ENCODE results near the gene ESPL1.

Gene ESPL1

DNA sequence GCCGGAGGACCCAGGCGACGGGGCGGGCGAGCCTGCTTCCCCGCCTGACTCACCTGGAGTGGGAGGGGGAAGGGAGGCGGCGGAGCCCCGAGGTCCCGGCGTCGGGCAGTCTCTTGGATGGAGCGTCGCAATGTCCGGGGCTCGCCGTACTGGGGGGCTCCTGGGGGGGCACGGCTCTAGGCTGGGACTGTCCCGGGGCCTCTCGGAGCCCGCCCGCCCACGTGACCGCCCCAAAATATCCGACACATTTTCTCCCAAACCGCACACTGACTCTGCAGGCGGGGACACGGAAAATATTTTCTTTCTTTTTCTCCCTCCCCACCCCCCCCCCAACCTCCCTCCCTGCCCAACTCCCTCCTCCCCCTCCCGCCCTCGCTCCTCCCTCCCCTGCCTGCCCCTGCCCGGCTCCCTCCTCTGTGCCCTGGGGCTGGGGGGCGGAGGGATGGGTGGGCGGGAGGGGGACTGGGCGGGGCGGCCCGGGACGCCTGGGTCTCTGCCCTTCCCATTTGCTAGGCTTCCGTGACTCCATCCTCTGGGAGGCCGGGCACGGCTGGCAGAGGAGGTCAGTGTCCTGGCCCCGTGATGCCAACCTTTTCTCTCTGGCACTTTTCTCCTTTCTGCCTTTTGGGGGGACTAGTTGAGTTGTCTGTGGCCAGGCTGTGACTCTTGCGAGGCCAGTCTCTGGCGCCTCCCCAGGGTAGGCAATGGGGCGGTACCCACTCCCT, 36.0 kb upstream of the ESPL1 start, which contains the start of gene RARG:
Gene RARG (minus strand): TSS at position 289 of the 725 bp plus-strand sequence. CDS start 4,664 bp downstream, outside the sequence.
- no peak for DNase-seq

DNA sequence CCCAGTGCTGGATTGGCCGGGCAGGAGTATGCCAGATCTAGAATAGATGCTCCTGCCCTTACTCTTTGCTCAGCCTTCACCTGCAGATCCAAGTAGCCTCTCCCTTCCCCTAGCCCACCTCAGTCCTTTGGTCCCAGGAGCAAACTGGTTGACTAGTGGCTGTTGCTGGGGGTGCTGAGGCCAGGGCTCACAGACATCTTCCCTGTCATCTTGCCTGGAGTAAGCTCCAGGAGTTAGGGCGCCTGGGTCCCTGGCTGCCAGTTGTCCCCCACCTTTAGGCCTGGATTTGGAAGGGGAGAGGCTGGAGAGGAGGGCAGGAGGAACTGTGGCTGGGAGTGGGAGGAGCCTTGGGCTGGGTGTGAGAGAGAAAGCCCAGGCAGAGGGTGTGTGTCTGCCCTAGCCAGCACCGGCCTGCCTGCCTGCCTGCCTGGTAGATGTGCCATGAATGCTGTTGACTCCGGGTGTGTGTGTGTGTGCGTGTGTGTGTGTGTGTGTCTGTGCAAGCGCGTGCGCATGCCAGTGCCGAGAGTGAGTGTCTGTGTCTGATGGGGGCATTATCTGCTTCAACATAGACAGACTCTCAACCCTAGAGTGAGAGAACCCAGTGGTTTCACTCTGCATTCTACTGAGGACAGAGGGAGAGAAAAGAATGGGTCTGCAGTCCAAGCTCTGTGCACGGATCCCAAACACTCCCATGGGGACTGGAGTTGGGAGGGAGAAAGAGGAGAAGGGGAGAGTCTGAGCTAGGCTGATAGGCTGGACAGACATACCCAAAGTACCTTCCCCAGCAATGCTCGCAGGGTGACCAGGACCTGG, 35.2 kb upstream of the ESPL1 start:
- DNase-seq, result no peak

- DNase-seq, result no peak
These were observed 34.4 kb upstream of the ESPL1 start for GRCh38 chr12:53233671-53234121.

- no peak for DNase-seq
These were observed 33.7 kb upstream of the ESPL1 start for GRCh38 chr12:53234271-53234914.

- DNase-seq, result no peak
These were observed 32.9 kb upstream of the ESPL1 start for GRCh38 chr12:53235164-53235563.

- DNase-seq, result no peak
These were observed 32.2 kb upstream of the ESPL1 start for GRCh38 chr12:53235742-53236442.

DNA sequence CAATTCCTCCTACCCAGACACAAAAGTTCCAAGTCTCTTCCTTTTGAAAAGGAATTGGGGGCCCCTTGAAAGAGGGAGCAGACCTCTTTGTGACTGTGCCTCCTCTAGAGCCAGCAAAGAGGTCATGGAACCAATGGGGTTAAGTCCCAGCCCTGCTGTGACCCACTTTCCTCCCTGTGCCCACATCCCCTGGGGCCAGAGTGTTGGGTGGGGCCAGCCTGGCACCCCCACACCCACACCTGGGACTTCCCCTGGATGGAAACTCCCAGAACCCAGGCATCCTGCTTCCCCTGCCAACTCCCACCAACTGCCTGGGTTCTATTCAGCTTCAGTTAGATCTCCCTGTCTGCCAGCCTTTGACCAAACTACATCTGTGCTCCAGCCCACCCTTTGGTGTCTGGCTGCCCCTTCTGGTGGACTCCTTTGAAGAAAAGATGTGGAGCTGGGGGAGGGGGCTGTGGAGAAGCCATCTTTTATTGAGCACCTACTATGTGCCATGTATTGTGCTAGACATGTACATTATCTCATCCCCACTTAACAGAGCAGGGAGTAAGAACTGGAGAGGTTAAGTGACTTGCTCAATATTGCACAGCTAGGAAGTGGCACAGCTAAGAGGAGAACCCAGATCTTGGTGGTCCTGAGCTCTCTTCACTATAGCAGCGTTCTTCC, 31.5 kb upstream of the ESPL1 start:
- no peak for DNase-seq

DNA sequence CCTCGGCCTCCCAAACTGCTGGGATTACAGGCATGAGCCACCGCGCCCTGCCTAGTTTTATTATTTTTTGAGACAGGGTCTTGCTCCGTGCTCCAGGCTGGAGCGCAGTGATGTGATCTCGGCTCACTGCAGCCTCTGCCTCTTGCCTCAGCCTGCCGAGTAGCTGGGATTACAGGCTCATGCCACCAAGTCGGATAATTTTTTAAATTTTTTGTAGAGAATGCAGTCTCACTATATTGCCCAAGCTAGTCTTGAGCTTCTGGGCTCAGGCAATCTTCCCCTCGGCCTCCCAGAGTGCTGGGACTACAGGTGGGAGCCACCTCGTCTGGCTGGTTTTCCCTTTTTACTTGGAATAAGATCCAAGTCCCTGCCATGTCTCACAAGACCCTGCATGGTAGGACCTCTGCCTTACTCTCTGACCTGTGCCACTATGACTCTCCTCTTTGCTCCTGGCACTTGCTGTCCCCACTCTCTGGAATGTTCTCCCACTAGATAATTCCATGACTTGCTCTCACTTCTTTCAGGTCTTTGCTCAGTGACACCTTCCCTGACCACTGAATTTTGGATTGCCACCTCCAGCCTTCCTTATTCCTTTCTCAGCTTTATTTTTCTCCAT, 28.3 kb upstream of the ESPL1 start:
- no peak for DNase-seq

DNA sequence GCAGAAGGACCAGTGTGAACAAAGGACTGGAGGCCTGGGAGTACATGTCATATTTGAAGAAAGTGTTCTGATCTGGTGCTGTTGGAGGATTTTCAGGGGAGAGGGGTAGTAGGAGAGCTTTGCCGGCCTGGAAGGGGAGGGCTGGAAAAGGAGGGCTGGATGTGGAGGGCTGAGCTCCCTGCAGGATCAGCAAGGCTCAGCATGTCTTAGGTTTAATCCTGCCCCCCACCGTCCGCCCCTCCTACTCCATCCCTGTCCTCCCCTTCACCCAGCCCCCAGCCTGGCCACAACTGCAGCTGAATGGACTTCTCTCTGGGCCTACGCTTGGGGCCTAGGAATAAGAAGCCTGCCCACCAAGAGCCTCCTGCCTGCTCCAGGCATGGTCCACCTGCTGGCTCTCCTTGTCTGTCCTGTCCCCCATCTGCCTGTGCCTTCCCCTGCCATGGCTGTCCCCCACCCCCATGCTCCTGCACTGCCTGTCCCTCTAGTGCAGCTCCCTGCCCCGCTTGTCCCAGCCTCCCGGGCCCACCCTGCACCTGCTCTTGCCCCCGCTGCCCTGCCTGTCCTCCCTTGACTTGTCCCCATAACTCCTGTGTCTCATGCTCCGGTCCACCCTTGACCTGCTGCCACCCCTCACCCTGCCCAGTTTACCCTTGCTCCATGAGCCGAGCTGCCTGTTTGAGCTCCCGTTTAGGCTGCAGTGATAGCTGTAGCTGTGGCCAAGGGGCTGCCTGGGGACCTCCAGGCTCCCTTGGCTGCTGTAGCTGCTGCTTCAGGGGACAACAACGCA, 26.3 kb upstream of the ESPL1 start:
- no peak for DNase-seq

DNA sequence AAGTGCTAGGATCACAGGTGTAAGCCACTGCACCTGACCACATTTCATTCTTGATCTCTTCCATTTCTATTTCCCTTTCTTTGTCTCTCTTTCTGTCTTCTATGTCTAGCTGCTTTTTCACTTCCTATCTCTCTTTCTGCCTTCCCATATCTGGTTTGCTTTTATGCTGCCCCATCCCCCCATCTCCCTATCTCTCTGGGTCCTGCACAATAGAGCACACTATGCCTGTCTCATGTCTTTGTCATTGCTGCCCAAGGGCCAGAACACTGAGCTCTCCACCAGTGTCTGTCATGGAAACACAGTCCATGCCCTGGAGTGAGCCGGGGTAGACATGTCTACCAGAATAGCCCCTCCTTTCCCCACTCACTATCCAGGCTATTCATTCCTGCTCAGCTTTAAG, 23.8 kb upstream of the ESPL1 start:
- DNase-seq, result no peak

DNA sequence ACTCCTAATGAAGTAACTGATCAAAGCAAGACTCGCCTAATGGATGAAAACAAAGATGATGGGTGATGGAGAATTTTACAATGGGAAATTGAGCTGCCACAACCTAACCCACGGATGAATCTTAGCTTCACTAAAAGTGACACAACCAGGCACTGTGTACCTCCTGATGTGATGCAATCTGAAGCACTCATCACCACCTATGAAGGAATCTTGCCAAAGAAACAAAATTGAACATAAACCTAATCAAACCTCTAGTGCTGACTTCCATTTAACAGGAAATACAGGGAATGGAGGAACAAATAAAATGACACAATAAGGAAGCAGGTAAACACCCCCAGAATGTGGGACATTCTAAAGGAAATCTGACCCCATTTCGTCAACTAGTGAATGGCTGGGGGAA, 22.8 kb upstream of the ESPL1 start:
- no peak for DNase-seq

DNA sequence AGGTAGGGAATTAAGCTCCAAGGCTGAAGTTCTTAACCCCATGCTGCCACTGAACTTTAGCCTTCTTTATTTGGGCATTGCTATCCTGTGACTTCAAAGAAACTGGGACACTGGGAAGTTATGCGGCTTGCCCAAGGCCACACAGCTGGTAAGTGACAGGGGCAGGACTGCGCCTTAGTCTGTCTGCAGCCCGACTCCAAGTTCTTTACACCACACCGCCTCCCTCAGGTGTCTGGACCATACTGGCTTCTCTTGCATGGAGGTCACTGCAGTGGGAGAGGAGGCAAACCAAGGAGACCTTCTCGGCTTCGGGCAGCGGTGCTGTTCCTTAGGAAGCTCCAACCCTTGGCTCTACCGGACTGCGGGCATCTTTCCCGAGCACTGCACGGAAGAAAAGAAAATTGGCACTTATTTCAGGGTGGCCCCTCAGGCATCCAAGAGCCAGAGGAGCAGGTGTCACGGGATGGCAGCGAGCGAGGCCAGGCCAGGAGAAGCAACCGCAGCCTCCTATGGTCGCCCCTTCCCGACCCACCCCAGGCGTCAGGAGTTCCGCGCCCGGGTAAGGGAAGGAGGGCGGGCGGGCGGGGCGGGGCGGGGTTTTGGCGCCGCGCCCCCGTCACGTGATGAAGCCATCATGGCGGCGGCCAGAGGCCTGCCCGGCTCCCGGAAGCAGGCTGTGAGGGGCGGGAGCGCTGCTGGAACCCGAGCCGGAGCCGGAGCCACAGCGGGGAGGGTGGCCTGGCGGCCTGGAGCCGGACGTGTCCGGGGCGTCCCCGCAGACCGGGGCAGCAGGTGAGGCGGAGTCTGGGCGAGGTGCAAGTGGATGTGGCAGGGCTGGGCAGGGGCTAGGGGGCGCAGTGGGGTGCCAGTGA, 16.4 kb upstream of the ESPL1 start:
- DNase-seq, result peak; percentile 40

DNA sequence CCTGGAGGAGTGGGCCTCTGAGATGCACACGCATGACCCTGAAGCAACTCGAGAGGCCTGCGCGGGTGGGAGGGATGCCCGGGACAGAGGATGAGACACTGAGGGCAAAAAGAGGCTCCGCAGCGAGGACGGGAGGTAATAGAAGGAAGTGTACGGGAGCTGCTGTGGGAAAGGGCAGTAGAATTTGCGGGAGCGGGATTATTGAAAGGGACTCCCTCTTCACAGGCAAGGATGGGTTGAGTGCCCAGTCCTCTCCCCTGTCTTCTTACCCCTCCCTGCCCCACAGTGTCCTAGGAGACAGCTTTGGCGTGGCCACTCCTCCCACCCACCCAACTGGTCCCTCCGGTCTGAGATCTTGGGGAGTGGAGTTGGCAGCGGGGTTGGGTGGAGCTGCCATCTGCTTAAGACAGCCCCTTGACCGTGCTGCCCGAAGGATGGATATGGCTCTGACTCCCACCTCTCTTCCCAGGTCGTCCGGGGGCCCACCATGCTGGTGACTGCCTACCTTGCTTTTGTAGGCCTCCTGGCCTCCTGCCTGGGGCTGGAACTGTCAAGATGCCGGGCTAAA, 15.7 kb upstream of the ESPL1 start:
- DNase-seq, result no peak

GRCh38 chr12:53253298-53253697, 14.8 kb upstream of the ESPL1 start:
- no peak for DNase-seq

GRCh38 chr12:53254816-53255545, 13.1 kb upstream of the ESPL1 start:
- no peak for DNase-seq

DNA sequence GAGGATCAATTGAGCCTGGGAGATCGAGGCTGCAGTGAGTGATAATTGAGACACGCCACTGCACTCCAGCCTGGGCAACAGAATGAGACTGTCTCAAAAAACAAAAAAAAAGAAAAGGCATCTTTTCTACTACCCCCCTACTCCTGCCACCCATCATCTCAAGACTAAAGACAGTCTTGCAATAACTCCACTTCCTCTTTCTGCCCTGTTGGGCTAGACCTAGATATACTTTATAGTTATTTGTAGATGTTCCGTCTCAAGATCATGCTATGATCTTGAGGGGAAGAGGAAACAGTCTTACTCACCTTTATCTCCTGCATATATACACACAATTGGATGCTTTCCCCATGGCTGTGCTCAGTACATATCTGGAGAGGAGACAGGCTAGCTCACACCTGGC, 12.1 kb upstream of the ESPL1 start:
- no peak for DNase-seq

DNA sequence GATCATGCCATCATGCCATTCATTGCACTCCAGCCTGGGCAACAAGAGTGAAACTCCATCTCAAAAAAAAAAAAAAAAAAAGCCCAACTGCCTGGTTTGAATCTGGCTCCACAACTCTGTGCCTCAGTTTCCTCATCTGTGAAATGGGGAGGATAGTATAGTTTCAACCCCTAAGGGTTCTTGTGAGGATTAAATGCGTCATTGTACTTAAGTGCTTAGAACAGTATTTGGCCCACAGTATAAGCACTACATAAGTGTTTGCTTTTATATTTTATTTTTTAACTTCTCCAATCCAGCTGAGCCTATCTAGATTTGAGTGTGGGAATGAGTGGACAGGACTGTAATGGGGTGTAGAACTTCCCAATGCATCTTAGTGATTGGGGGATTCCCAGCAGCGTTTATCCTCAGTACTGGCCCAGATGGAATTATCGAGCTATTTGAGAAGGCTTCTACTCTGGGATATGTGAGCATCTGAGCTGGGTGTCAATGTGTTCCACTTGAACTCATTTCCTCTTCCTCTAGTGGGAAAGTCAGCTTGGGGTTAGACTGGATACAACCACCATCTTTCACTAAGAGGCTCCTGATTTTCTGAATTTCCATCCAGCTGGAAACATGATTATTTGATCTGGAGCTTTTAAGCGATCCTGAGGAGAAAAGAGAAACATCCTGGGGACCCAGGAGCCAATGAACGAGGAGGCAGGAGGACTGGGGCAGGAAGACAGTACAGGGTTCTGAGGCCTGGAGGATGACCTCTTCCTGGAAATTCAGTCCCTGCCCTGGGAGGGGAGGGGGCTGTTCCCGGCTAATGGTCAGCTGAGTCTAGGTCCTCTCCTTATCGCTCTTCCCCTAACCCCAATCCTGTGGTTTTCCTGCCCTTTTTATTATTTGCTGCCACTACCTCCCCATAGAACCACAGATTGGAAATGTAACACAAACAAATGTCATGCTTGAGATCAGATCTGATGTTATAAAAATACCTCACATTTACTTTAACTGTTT, 9.3 kb upstream of the ESPL1 start:
- no peak for DNase-seq

GRCh38 chr12:53259891-53260290, 8.2 kb upstream of the ESPL1 start:
- no peak for DNase-seq
